ENCODE data around the gene ANKRD24. TPM values are rescaled to one million over a fixed set of nuclear protein-coding genes. Genes with fewer than 3 reads are reported as not detected.

The ANKRD24 gene
- total and polyA plus RNA-seq, 2 of the 13 experiments (the other 11 are each of a cell fraction or from before 2014, with no cell fraction given) = 0.13 to 0.24 TPM

- peak; percentile 58 for TF ChIP-seq HNF1B (CRISPR knock-in tag; IDR thresholded peaks at IDR 0.05)
- peak; percentile 53 for TF ChIP-seq GATAD2A (CRISPR knock-in tag; IDR thresholded peaks at IDR 0.05)
- 0 out of 2 replicates have a peak, but pooled peaks have one; percentile 33 for TF ChIP-seq SRY (CRISPR knock-in tag; IDR thresholded peaks at IDR 0.05)
- TF ChIP-seq RXRA (CRISPR knock-in tag; IDR thresholded peaks at IDR 0.05) = peak; percentile 30; the same call in 1 of the 2 replicates
- peak; percentile 76 for TF ChIP-seq HDAC1 (CRISPR knock-in tag; IDR thresholded peaks at IDR 0.05)
- TF ChIP-seq ZNF547 (CRISPR knock-in tag; IDR thresholded peaks at IDR 0.05) = peak; percentile 77; the same call in 1 of the 2 replicates
- TF ChIP-seq ZNF275 (CRISPR knock-in tag; IDR thresholded peaks at IDR 0.05; ENCODE audit: borderline replicate concordance) = 0 out of 2 replicates have a peak, but pooled peaks have one; percentile 36
- TF ChIP-seq MTA1 (CRISPR knock-in tag; IDR thresholded peaks at IDR 0.05; ENCODE audit: borderline replicate concordance) = peak; percentile 86; the same call in 1 of the 2 replicates
- TF ChIP-seq NR3C1 (CRISPR knock-in tag; IDR thresholded peaks at IDR 0.05) = no peak
- 0 out of 2 replicates have a peak, but pooled peaks have one; percentile 70 for TF ChIP-seq NFKB2 (CRISPR knock-in tag; IDR thresholded peaks at IDR 0.05; ENCODE audit: borderline replicate concordance)
- TF ChIP-seq HNRNPK (IDR thresholded peaks at IDR 0.05; ENCODE audit: low read depth, low read length, poor library complexity, severe bottlenecking) = no peak
- peak; percentile 78 for TF ChIP-seq PAXIP1 (CRISPR knock-in tag; conservative IDR thresholded peaks at IDR 0.05)
- peak; percentile 94 for TF ChIP-seq PATZ1 (CRISPR knock-in tag; IDR thresholded peaks at IDR 0.05)
- no peak for TF ChIP-seq CREM (IDR thresholded peaks at IDR 0.05)
- TF ChIP-seq CREM (CRISPR knock-in tag; IDR thresholded peaks at IDR 0.05) = no peak
- TF ChIP-seq CTCF (CRISPR knock-in tag; IDR thresholded peaks at IDR 0.05) = peak; percentile 2; the same call in 1 of the 2 replicates
- TF ChIP-seq NBN (conservative IDR thresholded peaks at IDR 0.05) = no peak
- TF ChIP-seq ZNF274 (CRISPR knock-in tag; IDR thresholded peaks at IDR 0.05) = 0 out of 2 replicates have a peak, but pooled peaks have one; percentile 30
Measured at GRCh38 chr19:4229179-4229931, 46.9 kb downstream of the ANKRD24 start, which contains the start of gene EBI3 (continued).
